IPS DF 6.9 (cell line): ENCODE results near the gene TAS1R2.

Experiments
- DNase-seq: peaks from one replicate; pipeline ENCODE4 v3.0.0-alpha.2; 2013; ENCODE audit warnings: low read depth, low spot score
- H3K27ac ChIP-seq: one replicate; pipeline ENCODE4 v1.5.1; 2013; ENCODE audit warnings: low read length, control low read depth
- H3K27me3 ChIP-seq: 2 replicates; pipeline ENCODE4 v1.6.1; 2013; ENCODE audit warnings: mild to moderate bottlenecking, low read length; ENCODE audit not compliant: control insufficient read depth, insufficient read depth
- H3K36me3 ChIP-seq: 2 replicates; pipeline ENCODE4 v1.6.1; 2013; ENCODE audit warnings: low read length; ENCODE audit not compliant: control insufficient read depth, insufficient read depth
- H3K4me1 ChIP-seq: 2 replicates; pipeline ENCODE4 v1.6.1; 2013; ENCODE audit warnings: low read length; ENCODE audit not compliant: control insufficient read depth, insufficient read depth
- H3K4me3 ChIP-seq: 2 replicates; pipeline ENCODE4 v1.5.1; 2013; ENCODE audit warnings: mild to moderate bottlenecking, low read length
- H3K9me3 ChIP-seq: 2 replicates; pipeline ENCODE4 v1.6.1; 2013; ENCODE audit warnings: low read length, inconsistent platforms; ENCODE audit not compliant: control insufficient read depth, insufficient read depth
- WGBS: extraction: QIAGEN DNeasy Blood & Tissue Kit; methylation state at CpG from one replicate; pipeline ENCODE4 v1.1.7; 2013; ENCODE audit warnings: mixed read lengths, missing lambda C conversion rate; ENCODE audit not compliant: insufficient read length, insufficient coverage; 5-methylcytosine and 5-hydroxymethylcytosine counted together

The TAS1R2 gene

GRCh38 chr1:18878538-18879214 lies 19.2 kb upstream of the TAS1R2 start:
- no peak overlapping the region for H3K4me3 ChIP-seq
- no peak for DNase-seq
- H3K4me1 ChIP-seq: peaks cover 3% of the 10 kb centered on the region; the same call in 1 of the 2 replicates
- H3K9me3 ChIP-seq: no peaks in the 10 kb centered on the region
- no peaks in the 10 kb centered on the region for H3K27me3 ChIP-seq
- WGBS: no CpG with 5 or more reads among the region's 12 CpGs
- no peak overlapping the region for H3K27ac ChIP-seq
- peaks cover 4% of the 10 kb centered on the region; the same call in 1 of the 2 replicates for H3K36me3 ChIP-seq

GRCh38 chr1:18877282-18877681 lies 17.8 kb upstream of the TAS1R2 start:
- no CpG with 5 or more reads among the region's 35 CpGs for WGBS
- Histone ChIP-seq H3K9me3 (no peaks in the 10 kb centered on the region), H3K27me3 (no peaks in the 10 kb centered on the region), H3K4me3 (no peak overlapping the region), H3K36me3 (peaks cover 3% of the 10 kb centered on the region), H3K4me1 (peaks cover 3% of the 10 kb centered on the region; the same call in 1 of the 2 replicates), H3K27ac (no peak overlapping the region)
- DNase-seq: no peak

GRCh38 chr1:18876210-18876609 lies 16.8 kb upstream of the TAS1R2 start:
- no CpG with 5 or more reads among the region's 10 CpGs for WGBS
- H3K9me3 ChIP-seq: no peaks in the 10 kb centered on the region

GRCh38 chr1:18875796-18876128 lies 16.3 kb upstream of the TAS1R2 start:
- Histone ChIP-seq H3K27me3 (no peaks in the 10 kb centered on the region), H3K27ac (no peak overlapping the region), H3K4me3 (no peak overlapping the region), H3K9me3 (no peaks in the 10 kb centered on the region), H3K36me3 (peaks cover 3% of the 10 kb centered on the region; the same call in 1 of the 2 replicates), H3K4me1 (peaks cover 3% of the 10 kb centered on the region; the same call in 1 of the 2 replicates)
- DNase-seq: no peak
- WGBS: no CpG with 5 or more reads among the region's 3 CpGs

More at GRCh38 chr1:18876210-18876609, 16.8 kb upstream of the TAS1R2 start:
- DNase-seq: no peak
- Histone ChIP-seq H3K36me3 (peaks cover 3% of the 10 kb centered on the region; the same call in 1 of the 2 replicates), H3K27me3 (no peaks in the 10 kb centered on the region), H3K4me1 (peaks cover 3% of the 10 kb centered on the region; the same call in 1 of the 2 replicates), H3K27ac (no peak overlapping the region), H3K4me3 (no peak overlapping the region)

- peaks cover 3% of the 10 kb centered on the region; the same call in 1 of the 2 replicates for H3K4me1 ChIP-seq
- H3K4me3 ChIP-seq: no peak overlapping the region
- H3K9me3 ChIP-seq: no peaks in the 10 kb centered on the region
- H3K27me3 ChIP-seq: no peaks in the 10 kb centered on the region
- peaks cover 3% of the 10 kb centered on the region; the same call in 1 of the 2 replicates for H3K36me3 ChIP-seq
- WGBS: no CpG with 5 or more reads among the region's 20 CpGs
- H3K27ac ChIP-seq: no peak overlapping the region
- peak; percentile 66 for DNase-seq
Measured at GRCh38 chr1:18875107-18875795, 15.8 kb upstream of the TAS1R2 start.

- Histone ChIP-seq H3K4me3 (no peak overlapping the region), H3K27me3 (no peaks in the 10 kb centered on the region), H3K36me3 (peaks cover 3% of the 10 kb centered on the region; the same call in 1 of the 2 replicates), H3K27ac (no peak overlapping the region), H3K9me3 (no peaks in the 10 kb centered on the region), H3K4me1 (peaks cover 2% of the 10 kb centered on the region; the same call in 1 of the 2 replicates)
- no CpG with 5 or more reads among the region's 8 CpGs for WGBS
- DNase-seq: no peak
Measured at GRCh38 chr1:18874600-18874999, 15.1 kb upstream of the TAS1R2 start.

- Histone ChIP-seq H3K4me1 (no peaks in the 10 kb centered on the region), H3K27ac (no peak overlapping the region), H3K9me3 (no peaks in the 10 kb centered on the region), H3K36me3 (peaks cover 3% of the 10 kb centered on the region; the same call in 1 of the 2 replicates), H3K27me3 (no peaks in the 10 kb centered on the region), H3K4me3 (no peak overlapping the region)
- WGBS: no CpG with 5 or more reads among the region's 6 CpGs
- DNase-seq: no peak
Measured at GRCh38 chr1:18874036-18874435, 14.6 kb upstream of the TAS1R2 start.

GRCh38 chr1:18872071-18872611 lies 12.7 kb upstream of the TAS1R2 start:
- Histone ChIP-seq H3K9me3 (no peaks in the 10 kb centered on the region), H3K27me3 (no peaks in the 10 kb centered on the region), H3K4me3 (no peak overlapping the region), H3K4me1 (no peaks in the 10 kb centered on the region), H3K27ac (no peak overlapping the region), H3K36me3 (peaks cover 3% of the 10 kb centered on the region; the same call in 1 of the 2 replicates)
- WGBS: no CpG with 5 or more reads among the region's 8 CpGs
- DNase-seq: no peak

- Histone ChIP-seq H3K9me3 (no peaks in the 10 kb centered on the region), H3K27me3 (no peaks in the 10 kb centered on the region), H3K36me3 (peaks cover 3% of the 10 kb centered on the region; the same call in 1 of the 2 replicates), H3K27ac (no peak overlapping the region), H3K4me1 (no peaks in the 10 kb centered on the region), H3K4me3 (no peak overlapping the region)
- no peak for DNase-seq
- no CpG with 5 or more reads among the region's 7 CpGs for WGBS
Measured at GRCh38 chr1:18871401-18872070, 12.1 kb upstream of the TAS1R2 start.

- H3K27me3 ChIP-seq: no peaks in the 10 kb centered on the region
- H3K4me3 ChIP-seq: no peak overlapping the region
- no peaks in the 10 kb centered on the region for H3K4me1 ChIP-seq
- WGBS: no CpG with 5 or more reads among the region's 10 CpGs
- no peaks in the 10 kb centered on the region for H3K9me3 ChIP-seq
- DNase-seq: no peak
- H3K27ac ChIP-seq: no peak overlapping the region
- peaks cover 3% of the 10 kb centered on the region; the same call in 1 of the 2 replicates for H3K36me3 ChIP-seq
Measured at GRCh38 chr1:18870957-18871356, 11.5 kb upstream of the TAS1R2 start.
